ENCODE measurements around the gene KRTAP2-3. TPM values are rescaled to one million over a fixed set of nuclear protein-coding genes. Genes with fewer than 3 reads are reported as not detected.
A peak's percentile ranks its signal among the peaks of the same experiment; 100 is the strongest.
"Not testable (repeated sequence)": the region's sequence is repeated elsewhere in the genome, so short reads cannot be mapped to it uniquely, and the experiment has no call there.

Gene KRTAP2-3
- total and polyA plus RNA-seq, 2 experiments from 2014 or later, result not detected

GRCh38 chr17:41054025-41054424, 5.9 kb downstream of the KRTAP2-3 start:
- Histone ChIP-seq H2AFZ (no peak overlapping the region), H3K9me2 (replicated peaks; ENCODE audit: insufficient read depth) (no peaks in the 10 kb centered on the region), H3K9me3 (ENCODE audit: low read depth) (no peaks in the 10 kb centered on the region), H3K79me2 (no peaks in the 10 kb centered on the region), H3K36me3 (replicated peaks; ENCODE audit: insufficient read depth, low read depth) (no peaks in the 10 kb centered on the region), H3K27ac (no peak overlapping the region), H4K20me1 (ENCODE audit: insufficient read depth, poor library complexity, severe bottlenecking) (no peaks in the 10 kb centered on the region), H3K4me3 (no peak overlapping the region), H3K4me1 (ENCODE audit: insufficient read depth) (no peaks in the 10 kb centered on the region), H3K27me3 (no peaks in the 10 kb centered on the region), H3K4me2 (no peak overlapping the region)
- 85% methylated on average over 4 of the region's 4 CpGs for WGBS (ENCODE audit: low lambda C conversion rate, missing lambda C conversion rate)
- DNase-seq (ENCODE audit: low spot score), result no peak
- TF ChIP-seq EZH2 (IDR thresholded peaks at IDR 0.05; ENCODE audit: borderline replicate concordance) (no peak), EZH2phosphoT487 (IDR thresholded peaks at IDR 0.05; ENCODE audit: low read depth, severe bottlenecking, unreplicated experiment) (no peak), CTCF (IDR thresholded peaks at IDR 0.05; ENCODE audit: poor library complexity) (no peak)

- no peak for TF ChIP-seq EZH2phosphoT487 (IDR thresholded peaks at IDR 0.05; ENCODE audit: low read depth, severe bottlenecking, unreplicated experiment)
- TF ChIP-seq EZH2 (IDR thresholded peaks at IDR 0.05; ENCODE audit: borderline replicate concordance), result no peak
- TF ChIP-seq CTCF (IDR thresholded peaks at IDR 0.05; ENCODE audit: poor library complexity), result no peak
- Histone ChIP-seq H4K20me1 (ENCODE audit: insufficient read depth, poor library complexity, severe bottlenecking) (no peaks in the 10 kb centered on the region), H3K4me2 (no peak overlapping the region), H3K9me3 (ENCODE audit: low read depth) (no peaks in the 10 kb centered on the region), H3K4me1 (ENCODE audit: insufficient read depth) (peaks cover 11% of the 10 kb centered on the region), H3K36me3 (replicated peaks; ENCODE audit: insufficient read depth, low read depth) (no peaks in the 10 kb centered on the region), H3K27me3 (no peaks in the 10 kb centered on the region), H3K79me2 (no peaks in the 10 kb centered on the region), H2AFZ (no peak overlapping the region), H3K9me2 (replicated peaks; ENCODE audit: insufficient read depth) (no peaks in the 10 kb centered on the region), H3K4me3 (no peak overlapping the region), H3K27ac (no peak overlapping the region)
- DNase-seq (ENCODE audit: low spot score), result no peak
Measured at GRCh38 chr17:41052566-41052965, 7.3 kb downstream of the KRTAP2-3 start.

- no peak overlapping the region for H2AFZ ChIP-seq
- no peaks in the 10 kb centered on the region for H4K20me1 ChIP-seq (ENCODE audit: insufficient read depth, poor library complexity, severe bottlenecking)
- TF ChIP-seq CTCF (IDR thresholded peaks at IDR 0.05; ENCODE audit: poor library complexity) (no peak), EZH2 (IDR thresholded peaks at IDR 0.05; ENCODE audit: borderline replicate concordance) (no peak), EZH2phosphoT487 (IDR thresholded peaks at IDR 0.05; ENCODE audit: low read depth, severe bottlenecking, unreplicated experiment) (no peak)
- 52% methylated on average over 2 of the region's 2 CpGs for WGBS (ENCODE audit: low lambda C conversion rate, missing lambda C conversion rate)
- H3K4me2 ChIP-seq, result no peak overlapping the region
- no peaks in the 10 kb centered on the region for H3K79me2 ChIP-seq
- H3K27ac ChIP-seq, result peak overlapping the region; percentile 15
- H3K36me3 ChIP-seq (replicated peaks; ENCODE audit: insufficient read depth, low read depth), result no peaks in the 10 kb centered on the region
- DNase-seq (ENCODE audit: low spot score), result no peak
- no peaks in the 10 kb centered on the region for H3K9me3 ChIP-seq (ENCODE audit: low read depth)
- H3K4me3 ChIP-seq, result no peak overlapping the region
- no peaks in the 10 kb centered on the region for H3K9me2 ChIP-seq (replicated peaks; ENCODE audit: insufficient read depth)
- peaks cover 11% of the 10 kb centered on the region for H3K4me1 ChIP-seq (ENCODE audit: insufficient read depth)
- H3K27me3 ChIP-seq, result no peaks in the 10 kb centered on the region
Measured at GRCh38 chr17:41049110-41049509, 10.8 kb downstream of the KRTAP2-3 start.

GRCh38 chr17:41048441-41048840, 11.5 kb downstream of the KRTAP2-3 start:
- Histone ChIP-seq H3K4me2 (no peak overlapping the region), H4K20me1 (ENCODE audit: insufficient read depth, poor library complexity, severe bottlenecking) (no peaks in the 10 kb centered on the region), H3K9me3 (ENCODE audit: low read depth) (no peaks in the 10 kb centered on the region), H3K36me3 (replicated peaks; ENCODE audit: insufficient read depth, low read depth) (no peaks in the 10 kb centered on the region), H3K27me3 (no peaks in the 10 kb centered on the region), H3K9me2 (replicated peaks; ENCODE audit: insufficient read depth) (no peaks in the 10 kb centered on the region), H3K79me2 (no peaks in the 10 kb centered on the region), H2AFZ (no peak overlapping the region), H3K27ac (peak overlapping the region; percentile 15), H3K4me3 (no peak overlapping the region), H3K4me1 (ENCODE audit: insufficient read depth) (peaks cover 11% of the 10 kb centered on the region)
- DNase-seq (ENCODE audit: low spot score), result no peak
- no peak for TF ChIP-seq CTCF (IDR thresholded peaks at IDR 0.05; ENCODE audit: poor library complexity)
- WGBS (ENCODE audit: low lambda C conversion rate, missing lambda C conversion rate), result 34% methylated on average over 7 of the region's 7 CpGs

GRCh38 chr17:41046735-41047465, 13.0 kb downstream of the KRTAP2-3 start, which contains the start of gene KRTAP2-1:
Gene KRTAP2-1 (minus strand): TSS chr17:41047316. CDS start chr17:41047267, 49 bp downstream.
- H3K4me1 ChIP-seq (ENCODE audit: insufficient read depth), result peaks cover 11% of the 10 kb centered on the region
- H3K27ac ChIP-seq; H3K9me3 ChIP-seq (ENCODE audit: low read depth); H3K27me3 ChIP-seq; H3K4me2 ChIP-seq; H2AFZ ChIP-seq; H4K20me1 ChIP-seq (ENCODE audit: insufficient read depth, poor library complexity, severe bottlenecking); DNase-seq (ENCODE audit: low spot score); H3K36me3 ChIP-seq (replicated peaks; ENCODE audit: insufficient read depth, low read depth); H3K9me2 ChIP-seq (replicated peaks; ENCODE audit: insufficient read depth); H3K79me2 ChIP-seq; H3K4me3 ChIP-seq: not testable (repeated sequence)
- WGBS (ENCODE audit: low lambda C conversion rate, missing lambda C conversion rate), result 81% methylated on average over 9 of the region's 33 CpGs

Data from hepatocyte (in vitro differentiated cells).